ENCODE measurements around the gene SIRPA. TPM values are rescaled to one million over a fixed set of nuclear protein-coding genes. Genes with fewer than 3 reads are reported as not detected.

Gene SIRPA
- total RNA-seq, 3 donors from 2014 or later (not counting 1 experiment from before 2014, with no cell fraction given) = 1.3 to 7.5 (median 2.3) TPM

GRCh38 chr20:1880529-1881239 lies 14.5 kb upstream of the SIRPA start:
- Mint-ChIP-seq H3K36me3 (no peaks in the 10 kb centered on the region), H3K27ac (no peak overlapping the region), H3K9me3 (no peaks in the 10 kb centered on the region), H3K4me3 (no peak overlapping the region), H3K4me1 (no peaks in the 10 kb centered on the region), H3K27me3 (ENCODE audit: low read depth in 2 of 2) (peaks cover 0 to 14% of the 10 kb centered on the region in 2 donors)
- no peak overlapping the region for H3K4me3 ChIP-seq (ENCODE audit: low read length)
- ATAC-seq (no peak), DNase-seq (no peak)
- 88% methylated on average over 6 of the region's 6 CpGs for WGBS (ENCODE audit: insufficient coverage)
- TF ChIP-seq CTCF (IDR thresholded peaks at IDR 0.05) = no peak
- intact Hi-C loops (cut with micrococcal nuclease) = no loop called here
- peaks cover 6% of the 10 kb centered on the region for H3K4me1 ChIP-seq (ENCODE audit: control insufficient read depth, insufficient read depth, low read length)
- H3K27ac ChIP-seq (ENCODE audit: low read length) = no peak overlapping the region
- H3K36me3 ChIP-seq (ENCODE audit: control insufficient read depth, insufficient read depth, low read length) = no peaks in the 10 kb centered on the region
- no peaks in the 10 kb centered on the region for H3K9me3 ChIP-seq (ENCODE audit: control insufficient read depth, insufficient read depth, low read length)
- no peaks in the 10 kb centered on the region for H3K27me3 ChIP-seq (ENCODE audit: control insufficient read depth, insufficient read depth, low read length)

- no peak overlapping the region for H3K4me3 Mint-ChIP-seq
- H3K9me3 ChIP-seq (ENCODE audit: control insufficient read depth, insufficient read depth, low read length) = no peaks in the 10 kb centered on the region
- H3K36me3 Mint-ChIP-seq = no peaks in the 10 kb centered on the region
- ATAC-seq (no peak), DNase-seq (no peak)
- intact Hi-C loops (cut with micrococcal nuclease) = no loop called here
- H3K9me3 Mint-ChIP-seq = no peaks in the 10 kb centered on the region
- no peak for TF ChIP-seq CTCF (IDR thresholded peaks at IDR 0.05)
- no peak overlapping the region for H3K27ac ChIP-seq (ENCODE audit: low read length)
- H3K27me3 Mint-ChIP-seq (ENCODE audit: low read depth in 2 of 2) = peaks cover 0 to 18% of the 10 kb centered on the region in 2 donors
- H3K36me3 ChIP-seq (ENCODE audit: control insufficient read depth, insufficient read depth, low read length) = no peaks in the 10 kb centered on the region
- WGBS (ENCODE audit: insufficient coverage) = 72% methylated on average over 12 of the region's 12 CpGs
- H3K4me1 ChIP-seq (ENCODE audit: control insufficient read depth, insufficient read depth, low read length) = peaks cover 6% of the 10 kb centered on the region
- no peaks in the 10 kb centered on the region for H3K4me1 Mint-ChIP-seq
- H3K27me3 ChIP-seq (ENCODE audit: control insufficient read depth, insufficient read depth, low read length) = no peaks in the 10 kb centered on the region
- no peak overlapping the region for H3K4me3 ChIP-seq (ENCODE audit: low read length)
- H3K27ac Mint-ChIP-seq = no peak overlapping the region
These were observed 13.9 kb upstream of the SIRPA start for GRCh38 chr20:1881240-1881835.

- H3K36me3 ChIP-seq (ENCODE audit: control insufficient read depth, insufficient read depth, low read length) = no peaks in the 10 kb centered on the region
- ATAC-seq (no peak), DNase-seq (no peak)
- H3K36me3 Mint-ChIP-seq = no peaks in the 10 kb centered on the region
- 94% methylated on average over 8 of the region's 8 CpGs for WGBS (ENCODE audit: insufficient coverage)
- H3K9me3 ChIP-seq (ENCODE audit: control insufficient read depth, insufficient read depth, low read length) = no peaks in the 10 kb centered on the region
- H3K27ac ChIP-seq (ENCODE audit: low read length) = no peak overlapping the region
- peaks cover 6% of the 10 kb centered on the region for H3K4me1 ChIP-seq (ENCODE audit: control insufficient read depth, insufficient read depth, low read length)
- TF ChIP-seq CTCF (IDR thresholded peaks at IDR 0.05) = no peak
- intact Hi-C loops (cut with micrococcal nuclease) = no loop called here
- peaks cover 0 to 18% of the 10 kb centered on the region in 2 donors for H3K27me3 Mint-ChIP-seq (ENCODE audit: low read depth in 2 of 2)
- no peak overlapping the region for H3K4me3 ChIP-seq (ENCODE audit: low read length)
- H3K9me3 Mint-ChIP-seq = no peaks in the 10 kb centered on the region
- no peaks in the 10 kb centered on the region for H3K4me1 Mint-ChIP-seq
- no peak overlapping the region for H3K4me3 Mint-ChIP-seq
- no peaks in the 10 kb centered on the region for H3K27me3 ChIP-seq (ENCODE audit: control insufficient read depth, insufficient read depth, low read length)
- H3K27ac Mint-ChIP-seq = no peak overlapping the region
These were observed 13.2 kb upstream of the SIRPA start for GRCh38 chr20:1882026-1882425.

Data from natural killer cell (primary cell).